HCT116 (cell line): ENCODE results near the gene OR2V2.

ENCODE experiments used
- CTCF ChIP-seq, 3 experiments: fragments of 200-600 bp in 1 of 3; sonication (generic) in 1 of 3; IDR thresholded peaks in 2 of 3; conservative IDR thresholded peaks in 1 of 3; 2 replicates each; pipeline ENCODE4 v1.5.1; 2012 to 2017; ENCODE audit warnings: low read depth in 2 of 3, low read length in 2 of 3, antibody characterized with exemption in 1 of 3, borderline replicate concordance in 1 of 3, control low read depth in 1 of 3, mild to moderate bottlenecking in 1 of 3, mixed read lengths in 1 of 3, mixed run types in 1 of 3, moderate library complexity in 1 of 3; ENCODE audit not compliant: insufficient read depth in 1 of 3
- POLR2AphosphoS5 ChIP-seq: IDR thresholded peaks from 2 replicates; pipeline ENCODE4 v1.6.1; 2011; ENCODE audit warnings: mild to moderate bottlenecking, low read depth, low read length, moderate library complexity
- REST ChIP-seq: IDR thresholded peaks from 2 replicates; pipeline ENCODE4 v1.6.1; 2012; ENCODE audit warnings: low read depth
- ZNF274 ChIP-seq: fragments of 200-500 bp; sonication (Bioruptor generic); IDR thresholded peaks from 2 replicates; pipeline ENCODE4 v1.6.1; 2014; ENCODE audit warnings: mild to moderate bottlenecking, low read depth, low read length, inconsistent platforms

DNA sequence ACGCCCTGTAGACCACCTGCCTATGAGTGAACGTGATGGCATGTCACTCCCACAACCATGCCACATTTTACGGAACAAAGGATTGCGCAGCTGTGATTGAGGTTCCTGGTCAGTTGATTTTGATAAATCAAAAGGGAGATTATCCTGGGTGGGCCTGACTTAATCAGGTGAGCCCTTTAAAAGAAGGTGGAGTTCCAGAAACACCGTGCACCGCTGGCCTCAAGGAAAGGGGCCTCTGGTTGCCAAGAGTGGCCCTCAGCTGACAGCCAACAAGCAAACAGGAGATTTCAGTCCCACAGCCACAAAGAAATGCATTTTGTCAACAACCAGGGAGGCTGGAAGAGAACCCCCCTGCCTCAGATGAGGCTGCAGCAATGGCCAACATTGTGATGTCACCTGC lies 38.6 kb downstream of the OR2V2 start:
- TF ChIP-seq REST = no peak
- no peak for TF ChIP-seq ZNF274
- no peak for TF ChIP-seq POLR2AphosphoS5
- no peak for TF ChIP-seq CTCF (IDR thresholded peaks at IDR 0.05 in 2 of 3, conservative IDR thresholded peaks at IDR 0.05 in 1 of 3; ENCODE audit: borderline replicate concordance in 1 of 3, insufficient read depth in 1 of 3, low read depth in 2 of 3, low read length in 2 of 3)
